Measurements from ENCODE around the gene GCH1.

DNA sequence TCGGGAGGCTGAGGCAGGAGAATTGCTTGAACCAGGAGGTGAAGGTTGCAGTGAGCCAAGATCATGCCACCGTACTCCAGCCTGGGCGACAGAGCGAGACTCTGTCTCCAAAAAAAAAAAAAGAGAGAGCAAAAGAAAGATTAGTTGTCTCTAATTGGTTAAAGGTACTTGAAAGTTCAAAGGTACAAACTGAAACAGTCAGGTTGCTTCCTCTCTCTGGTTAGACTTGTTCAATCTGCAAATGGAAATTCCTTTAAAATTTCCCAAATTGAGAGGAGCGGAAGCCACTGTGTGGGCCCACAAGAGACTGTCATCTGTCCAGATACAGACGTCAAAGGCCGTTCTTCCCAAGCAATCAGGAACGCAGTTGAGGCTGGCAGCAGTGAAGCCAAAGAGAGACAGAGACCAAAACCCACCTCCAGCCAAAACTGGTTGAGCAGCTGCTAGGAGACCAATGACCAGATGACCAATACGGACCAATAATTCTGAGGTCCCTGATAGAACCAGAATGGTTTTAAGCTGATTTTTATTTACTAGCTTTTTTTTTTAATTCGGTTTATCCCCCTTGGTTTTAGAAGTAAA lies 63.6 kb downstream of the GCH1 start:
- TF ChIP-seq RELA (CRISPR knock-in tag; IDR thresholded peaks at IDR 0.05; ENCODE audit: borderline replicate concordance) (no peak), CREM (CRISPR knock-in tag; IDR thresholded peaks at IDR 0.05) (no peak), TP53 (CRISPR knock-in tag; IDR thresholded peaks at IDR 0.05) (no peak), NFE2L1 (CRISPR knock-in tag; IDR thresholded peaks at IDR 0.05) (no peak)
- TF ChIP-seq, protein P1, sequence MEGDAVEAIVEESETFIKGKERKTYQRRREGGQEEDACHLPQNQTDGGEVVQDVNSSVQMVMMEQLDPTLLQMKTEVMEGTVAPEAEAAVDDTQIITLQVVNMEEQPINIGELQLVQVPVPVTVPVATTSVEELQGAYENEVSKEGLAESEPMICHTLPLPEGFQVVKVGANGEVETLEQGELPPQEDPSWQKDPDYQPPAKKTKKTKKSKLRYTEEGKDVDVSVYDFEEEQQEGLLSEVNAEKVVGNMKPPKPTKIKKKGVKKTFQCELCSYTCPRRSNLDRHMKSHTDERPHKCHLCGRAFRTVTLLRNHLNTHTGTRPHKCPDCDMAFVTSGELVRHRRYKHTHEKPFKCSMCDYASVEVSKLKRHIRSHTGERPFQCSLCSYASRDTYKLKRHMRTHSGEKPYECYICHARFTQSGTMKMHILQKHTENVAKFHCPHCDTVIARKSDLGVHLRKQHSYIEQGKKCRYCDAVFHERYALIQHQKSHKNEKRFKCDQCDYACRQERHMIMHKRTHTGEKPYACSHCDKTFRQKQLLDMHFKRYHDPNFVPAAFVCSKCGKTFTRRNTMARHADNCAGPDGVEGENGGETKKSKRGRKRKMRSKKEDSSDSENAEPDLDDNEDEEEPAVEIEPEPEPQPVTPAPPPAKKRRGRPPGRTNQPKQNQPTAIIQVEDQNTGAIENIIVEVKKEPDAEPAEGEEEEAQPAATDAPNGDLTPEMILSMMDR (IDR thresholded peaks at IDR 0.05): no peak
- TF ChIP-seq, protein P2, sequence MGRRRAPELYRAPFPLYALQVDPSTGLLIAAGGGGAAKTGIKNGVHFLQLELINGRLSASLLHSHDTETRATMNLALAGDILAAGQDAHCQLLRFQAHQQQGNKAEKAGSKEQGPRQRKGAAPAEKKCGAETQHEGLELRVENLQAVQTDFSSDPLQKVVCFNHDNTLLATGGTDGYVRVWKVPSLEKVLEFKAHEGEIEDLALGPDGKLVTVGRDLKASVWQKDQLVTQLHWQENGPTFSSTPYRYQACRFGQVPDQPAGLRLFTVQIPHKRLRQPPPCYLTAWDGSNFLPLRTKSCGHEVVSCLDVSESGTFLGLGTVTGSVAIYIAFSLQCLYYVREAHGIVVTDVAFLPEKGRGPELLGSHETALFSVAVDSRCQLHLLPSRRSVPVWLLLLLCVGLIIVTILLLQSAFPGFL (CRISPR knock-in tag; IDR thresholded peaks at IDR 0.05; ENCODE audit: borderline replicate concordance): no peak
- TF ChIP-seq, protein P3, sequence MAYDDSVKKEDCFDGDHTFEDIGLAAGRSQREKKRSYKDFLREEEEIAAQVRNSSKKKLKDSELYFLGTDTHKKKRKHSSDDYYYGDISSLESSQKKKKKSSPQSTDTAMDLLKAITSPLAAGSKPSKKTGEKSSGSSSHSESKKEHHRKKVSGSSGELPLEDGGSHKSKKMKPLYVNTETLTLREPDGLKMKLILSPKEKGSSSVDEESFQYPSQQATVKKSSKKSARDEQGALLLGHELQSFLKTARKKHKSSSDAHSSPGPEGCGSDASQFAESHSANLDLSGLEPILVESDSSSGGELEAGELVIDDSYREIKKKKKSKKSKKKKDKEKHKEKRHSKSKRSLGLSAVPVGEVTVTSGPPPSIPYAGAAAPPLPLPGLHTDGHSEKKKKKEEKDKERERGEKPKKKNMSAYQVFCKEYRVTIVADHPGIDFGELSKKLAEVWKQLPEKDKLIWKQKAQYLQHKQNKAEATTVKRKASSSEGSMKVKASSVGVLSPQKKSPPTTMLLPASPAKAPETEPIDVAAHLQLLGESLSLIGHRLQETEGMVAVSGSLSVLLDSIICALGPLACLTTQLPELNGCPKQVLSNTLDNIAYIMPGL (CRISPR knock-in tag; IDR thresholded peaks at IDR 0.05): no peak
- TF ChIP-seq, protein P4, sequence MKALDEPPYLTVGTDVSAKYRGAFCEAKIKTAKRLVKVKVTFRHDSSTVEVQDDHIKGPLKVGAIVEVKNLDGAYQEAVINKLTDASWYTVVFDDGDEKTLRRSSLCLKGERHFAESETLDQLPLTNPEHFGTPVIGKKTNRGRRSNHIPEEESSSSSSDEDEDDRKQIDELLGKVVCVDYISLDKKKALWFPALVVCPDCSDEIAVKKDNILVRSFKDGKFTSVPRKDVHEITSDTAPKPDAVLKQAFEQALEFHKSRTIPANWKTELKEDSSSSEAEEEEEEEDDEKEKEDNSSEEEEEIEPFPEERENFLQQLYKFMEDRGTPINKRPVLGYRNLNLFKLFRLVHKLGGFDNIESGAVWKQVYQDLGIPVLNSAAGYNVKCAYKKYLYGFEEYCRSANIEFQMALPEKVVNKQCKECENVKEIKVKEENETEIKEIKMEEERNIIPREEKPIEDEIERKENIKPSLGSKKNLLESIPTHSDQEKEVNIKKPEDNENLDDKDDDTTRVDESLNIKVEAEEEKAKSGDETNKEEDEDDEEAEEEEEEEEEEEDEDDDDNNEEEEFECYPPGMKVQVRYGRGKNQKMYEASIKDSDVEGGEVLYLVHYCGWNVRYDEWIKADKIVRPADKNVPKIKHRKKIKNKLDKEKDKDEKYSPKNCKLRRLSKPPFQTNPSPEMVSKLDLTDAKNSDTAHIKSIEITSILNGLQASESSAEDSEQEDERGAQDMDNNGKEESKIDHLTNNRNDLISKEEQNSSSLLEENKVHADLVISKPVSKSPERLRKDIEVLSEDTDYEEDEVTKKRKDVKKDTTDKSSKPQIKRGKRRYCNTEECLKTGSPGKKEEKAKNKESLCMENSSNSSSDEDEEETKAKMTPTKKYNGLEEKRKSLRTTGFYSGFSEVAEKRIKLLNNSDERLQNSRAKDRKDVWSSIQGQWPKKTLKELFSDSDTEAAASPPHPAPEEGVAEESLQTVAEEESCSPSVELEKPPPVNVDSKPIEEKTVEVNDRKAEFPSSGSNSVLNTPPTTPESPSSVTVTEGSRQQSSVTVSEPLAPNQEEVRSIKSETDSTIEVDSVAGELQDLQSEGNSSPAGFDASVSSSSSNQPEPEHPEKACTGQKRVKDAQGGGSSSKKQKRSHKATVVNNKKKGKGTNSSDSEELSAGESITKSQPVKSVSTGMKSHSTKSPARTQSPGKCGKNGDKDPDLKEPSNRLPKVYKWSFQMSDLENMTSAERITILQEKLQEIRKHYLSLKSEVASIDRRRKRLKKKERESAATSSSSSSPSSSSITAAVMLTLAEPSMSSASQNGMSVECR (CRISPR knock-in tag; IDR thresholded peaks at IDR 0.05; ENCODE audit: borderline replicate concordance): no peak
